ENCODE results near the gene COG5. TPM values are rescaled to one million over a fixed set of nuclear protein-coding genes. Genes with fewer than 3 reads are reported as not detected.

Gene COG5
- total and polyA plus RNA-seq, 4 donors: 4.1 to 27.1 (median 8.4) TPM

- Histone ChIP-seq H3K36me3 (ENCODE audit: control insufficient read depth in 4 of 4, insufficient read depth in 3 of 4, low read depth in 1 of 4, low read length in 3 of 4) (peaks cover 1 to 9% (median 6%) of the 10 kb centered on the region in 4 donors), H3K9ac (ENCODE audit: low read depth in 1 of 2, low read length in 2 of 2) (no peak overlapping the region), H3K4me3 (ENCODE audit: low read depth in 1 of 3, low read length in 3 of 3) (no peak overlapping the region), H3K27ac (ENCODE audit: low read depth in 1 of 2, low read length in 2 of 2) (no peak overlapping the region), H3K9me3 (ENCODE audit: control insufficient read depth in 4 of 4, low read length in 3 of 4) (no peaks in the 10 kb centered on the region), H3K27me3 (ENCODE audit: control insufficient read depth in 4 of 4, insufficient read depth in 4 of 4, low read length in 3 of 4) (no peaks in the 10 kb centered on the region), H3K4me1 (ENCODE audit: control insufficient read depth in 4 of 4, insufficient read depth in 4 of 4, low read length in 3 of 4) (no peaks in the 10 kb centered on the region)
- 90% methylated on average over 3 of the region's 3 CpGs for WGBS
- TF ChIP-seq, protein P1, sequence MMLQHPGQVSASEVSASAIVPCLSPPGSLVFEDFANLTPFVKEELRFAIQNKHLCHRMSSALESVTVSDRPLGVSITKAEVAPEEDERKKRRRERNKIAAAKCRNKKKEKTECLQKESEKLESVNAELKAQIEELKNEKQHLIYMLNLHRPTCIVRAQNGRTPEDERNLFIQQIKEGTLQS (IDR thresholded peaks at IDR 0.05): no peak
- TF ChIP-seq EGR1 (IDR thresholded peaks at IDR 0.05; ENCODE audit: low read depth in 2 of 2) (no peak), YY1 (IDR thresholded peaks at IDR 0.05) (no peak), HNF4G (IDR thresholded peaks at IDR 0.05) (no peak), RXRA (IDR thresholded peaks at IDR 0.05) (no peak), TAF1 (conservative IDR thresholded peaks at IDR 0.05) (no peak), GABPA (IDR thresholded peaks at IDR 0.05 in 1 of 2, conservative IDR thresholded peaks at IDR 0.05 in 1 of 2) (no peak), RAD21 (IDR thresholded peaks at IDR 0.05) (no peak), FOXA1 (IDR thresholded peaks at IDR 0.05) (no peak), SP1 (IDR thresholded peaks at IDR 0.05) (no peak), HNF4A (conservative IDR thresholded peaks at IDR 0.05) (no peak), FOXA2 (IDR thresholded peaks at IDR 0.05) (no peak), NR2F2 (IDR thresholded peaks at IDR 0.05) (no peak), JUND (IDR thresholded peaks at IDR 0.05) (no peak)
- TF ChIP-seq, protein P2, sequence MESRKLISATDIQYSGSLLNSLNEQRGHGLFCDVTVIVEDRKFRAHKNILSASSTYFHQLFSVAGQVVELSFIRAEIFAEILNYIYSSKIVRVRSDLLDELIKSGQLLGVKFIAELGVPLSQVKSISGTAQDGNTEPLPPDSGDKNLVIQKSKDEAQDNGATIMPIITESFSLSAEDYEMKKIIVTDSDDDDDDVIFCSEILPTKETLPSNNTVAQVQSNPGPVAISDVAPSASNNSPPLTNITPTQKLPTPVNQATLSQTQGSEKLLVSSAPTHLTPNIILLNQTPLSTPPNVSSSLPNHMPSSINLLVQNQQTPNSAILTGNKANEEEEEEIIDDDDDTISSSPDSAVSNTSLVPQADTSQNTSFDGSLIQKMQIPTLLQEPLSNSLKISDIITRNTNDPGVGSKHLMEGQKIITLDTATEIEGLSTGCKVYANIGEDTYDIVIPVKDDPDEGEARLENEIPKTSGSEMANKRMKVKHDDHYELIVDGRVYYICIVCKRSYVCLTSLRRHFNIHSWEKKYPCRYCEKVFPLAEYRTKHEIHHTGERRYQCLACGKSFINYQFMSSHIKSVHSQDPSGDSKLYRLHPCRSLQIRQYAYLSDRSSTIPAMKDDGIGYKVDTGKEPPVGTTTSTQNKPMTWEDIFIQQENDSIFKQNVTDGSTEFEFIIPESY (IDR thresholded peaks at IDR 0.05): no peak
- TF ChIP-seq, protein P3, sequence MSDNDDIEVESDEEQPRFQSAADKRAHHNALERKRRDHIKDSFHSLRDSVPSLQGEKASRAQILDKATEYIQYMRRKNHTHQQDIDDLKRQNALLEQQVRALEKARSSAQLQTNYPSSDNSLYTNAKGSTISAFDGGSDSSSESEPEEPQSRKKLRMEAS (IDR thresholded peaks at IDR 0.05): no peak
- TF ChIP-seq, protein P4, sequence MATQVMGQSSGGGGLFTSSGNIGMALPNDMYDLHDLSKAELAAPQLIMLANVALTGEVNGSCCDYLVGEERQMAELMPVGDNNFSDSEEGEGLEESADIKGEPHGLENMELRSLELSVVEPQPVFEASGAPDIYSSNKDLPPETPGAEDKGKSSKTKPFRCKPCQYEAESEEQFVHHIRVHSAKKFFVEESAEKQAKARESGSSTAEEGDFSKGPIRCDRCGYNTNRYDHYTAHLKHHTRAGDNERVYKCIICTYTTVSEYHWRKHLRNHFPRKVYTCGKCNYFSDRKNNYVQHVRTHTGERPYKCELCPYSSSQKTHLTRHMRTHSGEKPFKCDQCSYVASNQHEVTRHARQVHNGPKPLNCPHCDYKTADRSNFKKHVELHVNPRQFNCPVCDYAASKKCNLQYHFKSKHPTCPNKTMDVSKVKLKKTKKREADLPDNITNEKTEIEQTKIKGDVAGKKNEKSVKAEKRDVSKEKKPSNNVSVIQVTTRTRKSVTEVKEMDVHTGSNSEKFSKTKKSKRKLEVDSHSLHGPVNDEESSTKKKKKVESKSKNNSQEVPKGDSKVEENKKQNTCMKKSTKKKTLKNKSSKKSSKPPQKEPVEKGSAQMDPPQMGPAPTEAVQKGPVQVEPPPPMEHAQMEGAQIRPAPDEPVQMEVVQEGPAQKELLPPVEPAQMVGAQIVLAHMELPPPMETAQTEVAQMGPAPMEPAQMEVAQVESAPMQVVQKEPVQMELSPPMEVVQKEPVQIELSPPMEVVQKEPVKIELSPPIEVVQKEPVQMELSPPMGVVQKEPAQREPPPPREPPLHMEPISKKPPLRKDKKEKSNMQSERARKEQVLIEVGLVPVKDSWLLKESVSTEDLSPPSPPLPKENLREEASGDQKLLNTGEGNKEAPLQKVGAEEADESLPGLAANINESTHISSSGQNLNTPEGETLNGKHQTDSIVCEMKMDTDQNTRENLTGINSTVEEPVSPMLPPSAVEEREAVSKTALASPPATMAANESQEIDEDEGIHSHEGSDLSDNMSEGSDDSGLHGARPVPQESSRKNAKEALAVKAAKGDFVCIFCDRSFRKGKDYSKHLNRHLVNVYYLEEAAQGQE (IDR thresholded peaks at IDR 0.05): no peak
- TF ChIP-seq, protein P5, sequence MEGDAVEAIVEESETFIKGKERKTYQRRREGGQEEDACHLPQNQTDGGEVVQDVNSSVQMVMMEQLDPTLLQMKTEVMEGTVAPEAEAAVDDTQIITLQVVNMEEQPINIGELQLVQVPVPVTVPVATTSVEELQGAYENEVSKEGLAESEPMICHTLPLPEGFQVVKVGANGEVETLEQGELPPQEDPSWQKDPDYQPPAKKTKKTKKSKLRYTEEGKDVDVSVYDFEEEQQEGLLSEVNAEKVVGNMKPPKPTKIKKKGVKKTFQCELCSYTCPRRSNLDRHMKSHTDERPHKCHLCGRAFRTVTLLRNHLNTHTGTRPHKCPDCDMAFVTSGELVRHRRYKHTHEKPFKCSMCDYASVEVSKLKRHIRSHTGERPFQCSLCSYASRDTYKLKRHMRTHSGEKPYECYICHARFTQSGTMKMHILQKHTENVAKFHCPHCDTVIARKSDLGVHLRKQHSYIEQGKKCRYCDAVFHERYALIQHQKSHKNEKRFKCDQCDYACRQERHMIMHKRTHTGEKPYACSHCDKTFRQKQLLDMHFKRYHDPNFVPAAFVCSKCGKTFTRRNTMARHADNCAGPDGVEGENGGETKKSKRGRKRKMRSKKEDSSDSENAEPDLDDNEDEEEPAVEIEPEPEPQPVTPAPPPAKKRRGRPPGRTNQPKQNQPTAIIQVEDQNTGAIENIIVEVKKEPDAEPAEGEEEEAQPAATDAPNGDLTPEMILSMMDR (IDR thresholded peaks at IDR 0.05; ENCODE audit: low read depth, low read length, missing input control): no peak
- no peak for DNase-seq (ENCODE audit: low spot score)
Observed at GRCh38 chr7:107591421-107591820, 27.7 kb upstream of the COG5 start.
